ENCODE results near the gene RSPO1.
"Not testable (repeated sequence)": the region's sequence is repeated elsewhere in the genome, so short reads cannot be mapped to it uniquely, and the experiment has no call there.

The RSPO1 gene

GRCh38 chr1:37616330-37616729 lies 18.4 kb downstream of the RSPO1 start:
- DNase-seq (ENCODE audit: low read depth) = no peak

GRCh38 chr1:37614105-37614504 lies 20.6 kb downstream of the RSPO1 start:
- no peak for DNase-seq (ENCODE audit: low read depth)

GRCh38 chr1:37612186-37612585 lies 22.5 kb downstream of the RSPO1 start:
- no peak for DNase-seq (ENCODE audit: low read depth)

GRCh38 chr1:37609994-37610393 lies 24.7 kb downstream of the RSPO1 start:
- DNase-seq (ENCODE audit: low read depth) = no peak

- DNase-seq (ENCODE audit: low read depth) = no peak
Observed at GRCh38 chr1:37609002-37609401, 25.7 kb downstream of the RSPO1 start.

GRCh38 chr1:37606481-37607263 lies 28.0 kb downstream of the RSPO1 start:
- peak; percentile 86 for DNase-seq (ENCODE audit: low read depth)

- DNase-seq (ENCODE audit: low read depth) = peak; percentile 55
Observed at GRCh38 chr1:37605806-37606474, 28.8 kb downstream of the RSPO1 start.

GRCh38 chr1:37605061-37605650 lies 29.5 kb downstream of the RSPO1 start:
- peak; percentile 84 for DNase-seq (ENCODE audit: low read depth)

GRCh38 chr1:37602750-37603694 lies 31.7 kb downstream of the RSPO1 start:
- peak; percentile 29 for DNase-seq (ENCODE audit: low read depth)

GRCh38 chr1:37601441-37601840 lies 33.3 kb downstream of the RSPO1 start:
- no peak for DNase-seq (ENCODE audit: low read depth)

GRCh38 chr1:37599940-37600339 lies 34.8 kb downstream of the RSPO1 start:
- no peak for DNase-seq (ENCODE audit: low read depth)

- peak; percentile 26 for DNase-seq (ENCODE audit: low read depth)
Observed at GRCh38 chr1:37596182-37596667, 38.5 kb downstream of the RSPO1 start.

GRCh38 chr1:37595440-37596181 lies 39.1 kb downstream of the RSPO1 start, which contains the start of gene GNL2:
TSS of gene GNL2 (minus strand) at chr1:37595937. CDS start at chr1:37595822, 115 bp downstream.
- DNase-seq (ENCODE audit: low read depth) = peak; percentile 93

GRCh38 chr1:37593726-37594125 lies 41.0 kb downstream of the RSPO1 start:
- no peak for DNase-seq (ENCODE audit: low read depth)

- DNase-seq (ENCODE audit: low read depth) = no peak
Observed at GRCh38 chr1:37588939-37589338, 45.8 kb downstream of the RSPO1 start.

GRCh38 chr1:37584544-37584943 lies 50.1 kb downstream of the RSPO1 start:
- DNase-seq (ENCODE audit: low read depth) = not testable (repeated sequence)

GRCh38 chr1:37575692-37576091 lies 59.0 kb downstream of the RSPO1 start:
- DNase-seq (ENCODE audit: low read depth) = peak; percentile 85

GRCh38 chr1:37574834-37575480 lies 59.7 kb downstream of the RSPO1 start:
- peak; percentile 96 for DNase-seq (ENCODE audit: low read depth)

- peak; percentile 47 for DNase-seq (ENCODE audit: low read depth)
Observed at GRCh38 chr1:37570528-37571334, 64.0 kb downstream of the RSPO1 start.

- DNase-seq (ENCODE audit: low read depth) = peak; percentile 97
Observed at GRCh38 chr1:37567023-37567422, 67.7 kb downstream of the RSPO1 start.

All from amniotic epithelial cell (primary cell).